Ascending aorta (tissue), 2 donors: ENCODE data around the gene KANSL1. TPM values are rescaled to one million over a fixed set of nuclear protein-coding genes. Genes with fewer than 3 reads are reported as not detected.

ENCODE experiments used
- DNase-seq, 2 donors: peaks; one replicate each; pipeline ENCODE4 v3.0.0-alpha.2; 2019; ENCODE audit warnings: low spot score in 2 of 2
- H3K27ac ChIP-seq, 2 donors: fragments of 200-600 bp; sonication (generic); one replicate each; pipeline ENCODE4 v1.5.1; 2016 to 2017; ENCODE audit warnings: mild to moderate bottlenecking in 1 of 2
- H3K27me3 ChIP-seq: fragments of 200-600 bp; sonication (generic); one replicate; pipeline ENCODE4 v1.5.1; 2017
- H3K36me3 ChIP-seq, 2 donors: fragments of 200-600 bp; sonication (generic); one replicate each; pipeline ENCODE4 v1.5.1; 2016
- H3K4me1 ChIP-seq, 2 donors: fragments of 200-600 bp; sonication (generic); one replicate each; pipeline ENCODE4 v1.5.1; 2016 to 2017; ENCODE audit warnings: mild to moderate bottlenecking in 1 of 2
- H3K4me3 ChIP-seq, 2 donors: fragments of 200-600 bp; sonication (generic); one replicate each; pipeline ENCODE4 v1.5.1; 2016 to 2017; ENCODE audit warnings: mild to moderate bottlenecking in 1 of 2
- H3K9me3 ChIP-seq, 2 donors: fragments of 200-600 bp; sonication (generic); one replicate each; pipeline ENCODE4 v1.5.1; 2016
- CTCF ChIP-seq, 3 experiments: fragments of 200-600 bp in 2 of 3; fragments of 450-650 bp in 1 of 3; sonication (generic) in 2 of 3; IDR thresholded peaks; one replicate each; pipeline ENCODE4 v1.5.1; 2016 to 2019; ENCODE audit warnings: antibody characterized with exemption in 3 of 3, mild to moderate bottlenecking in 1 of 3, moderate library complexity in 1 of 3
- intact Hi-C: fragments of 100-400 bp; cut with DNase I; formaldehyde crosslinking; loops from one replicate; pipeline ENCODE4 v1.15.1; 2023
- total RNA-seq: library from RNA; depleted of rRNA; stranded (reverse); fragments of >200 nt; gene quantifications from one replicate; pipeline ENCODE4 v1.1.0, GENCODE V29; 2016

The KANSL1 gene
- total RNA-seq, 1 donor from 2014 or later, result 53.5 TPM

- TF ChIP-seq CTCF (IDR thresholded peaks at IDR 0.05), result no peak
These were observed 205.5 kb downstream of the KANSL1 start for GRCh38 chr17:45987706-45988105.

GRCh38 chr17:45986056-45986455 is 207.2 kb downstream of the KANSL1 start:
- intact Hi-C loops, result no loop called here
- DNase-seq, result no peak
- no peak overlapping the region for H3K4me3 ChIP-seq
- H3K9me3 ChIP-seq, result no peaks in the 10 kb centered on the region
- no peaks in the 10 kb centered on the region for H3K36me3 ChIP-seq
- H3K27ac ChIP-seq, result no peak overlapping the region
- H3K4me1 ChIP-seq, result no peaks in the 10 kb centered on the region
- no peaks in the 10 kb centered on the region for H3K27me3 ChIP-seq
- TF ChIP-seq CTCF (IDR thresholded peaks at IDR 0.05), result no peak

More at GRCh38 chr17:45987706-45988105, 205.5 kb downstream of the KANSL1 start:
- DNase-seq, result no peak
- H3K27me3 ChIP-seq, result no peaks in the 10 kb centered on the region
- no peak overlapping the region for H3K27ac ChIP-seq
- H3K9me3 ChIP-seq, result no peaks in the 10 kb centered on the region
- no peak overlapping the region for H3K4me3 ChIP-seq
- no peaks in the 10 kb centered on the region for H3K4me1 ChIP-seq
- intact Hi-C loops, result no loop called here
- no peaks in the 10 kb centered on the region for H3K36me3 ChIP-seq

GRCh38 chr17:45985447-45985846 is 207.8 kb downstream of the KANSL1 start:
- intact Hi-C loops, result no loop called here
- no peaks in the 10 kb centered on the region for H3K9me3 ChIP-seq
- DNase-seq, result no peak
- H3K4me3 ChIP-seq, result no peak overlapping the region
- H3K4me1 ChIP-seq, result no peaks in the 10 kb centered on the region
- no peaks in the 10 kb centered on the region for H3K27me3 ChIP-seq
- no peak for TF ChIP-seq CTCF (IDR thresholded peaks at IDR 0.05)
- no peak overlapping the region for H3K27ac ChIP-seq
- no peaks in the 10 kb centered on the region for H3K36me3 ChIP-seq

GRCh38 chr17:45984368-45984767 is 208.9 kb downstream of the KANSL1 start:
- Histone ChIP-seq H3K4me3 (no peak overlapping the region), H3K27ac (no peak overlapping the region), H3K27me3 (no peaks in the 10 kb centered on the region), H3K4me1 (no peaks in the 10 kb centered on the region), H3K9me3 (no peaks in the 10 kb centered on the region), H3K36me3 (no peaks in the 10 kb centered on the region)
- no peak for DNase-seq
- intact Hi-C loops, result no loop called here
- no peak for TF ChIP-seq CTCF (IDR thresholded peaks at IDR 0.05)

GRCh38 chr17:45983614-45984310 is 209.5 kb downstream of the KANSL1 start:
- no peak for DNase-seq
- H3K27me3 ChIP-seq, result no peaks in the 10 kb centered on the region
- no peak overlapping the region for H3K4me3 ChIP-seq
- intact Hi-C loops, result no loop called here
- TF ChIP-seq CTCF (IDR thresholded peaks at IDR 0.05), result no peak
- H3K27ac ChIP-seq, result no peak overlapping the region
- H3K9me3 ChIP-seq, result no peaks in the 10 kb centered on the region
- H3K4me1 ChIP-seq, result no peaks in the 10 kb centered on the region
- no peaks in the 10 kb centered on the region for H3K36me3 ChIP-seq
